H1 (cell line): ENCODE data around the gene ZDHHC24. TPM values are rescaled to one million over a fixed set of nuclear protein-coding genes. Genes with fewer than 3 reads are reported as not detected.

ENCODE experiments used
- BRCA1 ChIP-seq: IDR thresholded peaks from 2 replicates; pipeline ENCODE4 v1.6.1; 2012; ENCODE audit warnings: low read depth, low read length, improper control_type of control experiment
- EGR1 ChIP-seq: IDR thresholded peaks from 2 replicates; pipeline ENCODE4 v1.6.1; 2011; ENCODE audit warnings: low read depth, low read length, borderline replicate concordance
- KDM1A ChIP-seq: fragments of 200-600, 300-600 bp; sonication (generic); IDR thresholded peaks from 2 replicates; pipeline ENCODE4 v1.7.1; 2016; ENCODE audit warnings: mild to moderate bottlenecking, low read length, borderline replicate concordance
- POLR2AphosphoS5 ChIP-seq: IDR thresholded peaks from 2 replicates; pipeline ENCODE4 v1.6.1; 2011; ENCODE audit warnings: low read depth, low read length
- polyA plus RNA-seq, 7 experiments: library from polyadenylated mRNA; depleted of rRNA in 3 of 7; stranded (reverse) in 5 of 7; unstranded in 2 of 7; fragments of >200 nt in 5 of 7; fragments of 200-250 nt in 2 of 7; gene quantifications; 1 replicate in 5 of 7; 2 replicates in 1 of 7; 4 replicates in 1 of 7; pipeline versions ENCODE4 v1.2.1 to v1.2.3, GENCODE V29; 2011 to 2013; ENCODE audit warnings: missing spikeins in 2 of 7, mixed read lengths in 2 of 7
- total RNA-seq: library from RNA; stranded (reverse); fragmentation: NEBNext Ultra II Directional; extraction: Animal tissue kit (Norgen Biotek cat#: 25700); gene quantifications from 2 replicates; pipeline ENCODE4 v1.2.1, GENCODE V29; 2021
- TF ChIP-seq, protein P1 (sequence below): fragments of 300-600 bp; sonication (generic); IDR thresholded peaks from 2 replicates; pipeline ENCODE4 v1.7.1; 2012; ENCODE audit warnings: low read length, moderate library complexity, mild to moderate bottlenecking, inconsistent platforms; ENCODE audit not compliant: insufficient replicate concordance

ZDHHC24 gene
- total and polyA plus RNA-seq, 2 of the 8 experiments (the other 6 are each of a cell fraction or from before 2014, with no cell fraction given): 8.4 to 9.7 TPM

DNA sequence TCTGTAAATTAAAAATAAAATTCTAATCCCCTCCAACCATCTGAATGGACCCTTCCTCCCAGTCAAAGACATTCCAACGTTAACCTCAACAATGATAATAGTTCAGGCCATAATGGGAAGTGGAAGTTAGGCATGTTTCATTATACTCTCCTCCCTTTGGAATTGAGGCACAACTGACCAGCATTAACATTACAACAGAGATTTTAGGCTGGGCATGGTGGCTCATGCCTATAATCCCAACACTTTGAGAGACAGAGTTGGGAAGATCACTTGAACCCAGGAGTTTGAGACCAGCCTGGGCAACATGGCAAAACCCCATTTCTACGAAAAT is 25.0 kb upstream of the ZDHHC24 start (continued):
- TF ChIP-seq, protein P1, sequence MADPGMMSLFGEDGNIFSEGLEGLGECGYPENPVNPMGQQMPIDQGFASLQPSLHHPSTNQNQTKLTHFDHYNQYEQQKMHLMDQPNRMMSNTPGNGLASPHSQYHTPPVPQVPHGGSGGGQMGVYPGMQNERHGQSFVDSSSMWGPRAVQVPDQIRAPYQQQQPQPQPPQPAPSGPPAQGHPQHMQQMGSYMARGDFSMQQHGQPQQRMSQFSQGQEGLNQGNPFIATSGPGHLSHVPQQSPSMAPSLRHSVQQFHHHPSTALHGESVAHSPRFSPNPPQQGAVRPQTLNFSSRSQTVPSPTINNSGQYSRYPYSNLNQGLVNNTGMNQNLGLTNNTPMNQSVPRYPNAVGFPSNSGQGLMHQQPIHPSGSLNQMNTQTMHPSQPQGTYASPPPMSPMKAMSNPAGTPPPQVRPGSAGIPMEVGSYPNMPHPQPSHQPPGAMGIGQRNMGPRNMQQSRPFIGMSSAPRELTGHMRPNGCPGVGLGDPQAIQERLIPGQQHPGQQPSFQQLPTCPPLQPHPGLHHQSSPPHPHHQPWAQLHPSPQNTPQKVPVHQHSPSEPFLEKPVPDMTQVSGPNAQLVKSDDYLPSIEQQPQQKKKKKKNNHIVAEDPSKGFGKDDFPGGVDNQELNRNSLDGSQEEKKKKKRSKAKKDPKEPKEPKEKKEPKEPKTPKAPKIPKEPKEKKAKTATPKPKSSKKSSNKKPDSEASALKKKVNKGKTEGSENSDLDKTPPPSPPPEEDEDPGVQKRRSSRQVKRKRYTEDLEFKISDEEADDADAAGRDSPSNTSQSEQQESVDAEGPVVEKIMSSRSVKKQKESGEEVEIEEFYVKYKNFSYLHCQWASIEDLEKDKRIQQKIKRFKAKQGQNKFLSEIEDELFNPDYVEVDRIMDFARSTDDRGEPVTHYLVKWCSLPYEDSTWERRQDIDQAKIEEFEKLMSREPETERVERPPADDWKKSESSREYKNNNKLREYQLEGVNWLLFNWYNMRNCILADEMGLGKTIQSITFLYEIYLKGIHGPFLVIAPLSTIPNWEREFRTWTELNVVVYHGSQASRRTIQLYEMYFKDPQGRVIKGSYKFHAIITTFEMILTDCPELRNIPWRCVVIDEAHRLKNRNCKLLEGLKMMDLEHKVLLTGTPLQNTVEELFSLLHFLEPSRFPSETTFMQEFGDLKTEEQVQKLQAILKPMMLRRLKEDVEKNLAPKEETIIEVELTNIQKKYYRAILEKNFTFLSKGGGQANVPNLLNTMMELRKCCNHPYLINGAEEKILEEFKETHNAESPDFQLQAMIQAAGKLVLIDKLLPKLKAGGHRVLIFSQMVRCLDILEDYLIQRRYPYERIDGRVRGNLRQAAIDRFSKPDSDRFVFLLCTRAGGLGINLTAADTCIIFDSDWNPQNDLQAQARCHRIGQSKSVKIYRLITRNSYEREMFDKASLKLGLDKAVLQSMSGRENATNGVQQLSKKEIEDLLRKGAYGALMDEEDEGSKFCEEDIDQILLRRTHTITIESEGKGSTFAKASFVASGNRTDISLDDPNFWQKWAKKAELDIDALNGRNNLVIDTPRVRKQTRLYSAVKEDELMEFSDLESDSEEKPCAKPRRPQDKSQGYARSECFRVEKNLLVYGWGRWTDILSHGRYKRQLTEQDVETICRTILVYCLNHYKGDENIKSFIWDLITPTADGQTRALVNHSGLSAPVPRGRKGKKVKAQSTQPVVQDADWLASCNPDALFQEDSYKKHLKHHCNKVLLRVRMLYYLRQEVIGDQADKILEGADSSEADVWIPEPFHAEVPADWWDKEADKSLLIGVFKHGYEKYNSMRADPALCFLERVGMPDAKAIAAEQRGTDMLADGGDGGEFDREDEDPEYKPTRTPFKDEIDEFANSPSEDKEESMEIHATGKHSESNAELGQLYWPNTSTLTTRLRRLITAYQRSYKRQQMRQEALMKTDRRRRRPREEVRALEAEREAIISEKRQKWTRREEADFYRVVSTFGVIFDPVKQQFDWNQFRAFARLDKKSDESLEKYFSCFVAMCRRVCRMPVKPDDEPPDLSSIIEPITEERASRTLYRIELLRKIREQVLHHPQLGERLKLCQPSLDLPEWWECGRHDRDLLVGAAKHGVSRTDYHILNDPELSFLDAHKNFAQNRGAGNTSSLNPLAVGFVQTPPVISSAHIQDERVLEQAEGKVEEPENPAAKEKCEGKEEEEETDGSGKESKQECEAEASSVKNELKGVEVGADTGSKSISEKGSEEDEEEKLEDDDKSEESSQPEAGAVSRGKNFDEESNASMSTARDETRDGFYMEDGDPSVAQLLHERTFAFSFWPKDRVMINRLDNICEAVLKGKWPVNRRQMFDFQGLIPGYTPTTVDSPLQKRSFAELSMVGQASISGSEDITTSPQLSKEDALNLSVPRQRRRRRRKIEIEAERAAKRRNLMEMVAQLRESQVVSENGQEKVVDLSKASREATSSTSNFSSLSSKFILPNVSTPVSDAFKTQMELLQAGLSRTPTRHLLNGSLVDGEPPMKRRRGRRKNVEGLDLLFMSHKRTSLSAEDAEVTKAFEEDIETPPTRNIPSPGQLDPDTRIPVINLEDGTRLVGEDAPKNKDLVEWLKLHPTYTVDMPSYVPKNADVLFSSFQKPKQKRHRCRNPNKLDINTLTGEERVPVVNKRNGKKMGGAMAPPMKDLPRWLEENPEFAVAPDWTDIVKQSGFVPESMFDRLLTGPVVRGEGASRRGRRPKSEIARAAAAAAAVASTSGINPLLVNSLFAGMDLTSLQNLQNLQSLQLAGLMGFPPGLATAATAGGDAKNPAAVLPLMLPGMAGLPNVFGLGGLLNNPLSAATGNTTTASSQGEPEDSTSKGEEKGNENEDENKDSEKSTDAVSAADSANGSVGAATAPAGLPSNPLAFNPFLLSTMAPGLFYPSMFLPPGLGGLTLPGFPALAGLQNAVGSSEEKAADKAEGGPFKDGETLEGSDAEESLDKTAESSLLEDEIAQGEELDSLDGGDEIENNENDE: no peak
- TF ChIP-seq POLR2AphosphoS5: no peak
- no peak for TF ChIP-seq BRCA1
- TF ChIP-seq KDM1A: no peak
- TF ChIP-seq EGR1: no peak
